ENCODE measurements around the gene ZNF385C. TPM values are rescaled to one million over a fixed set of nuclear protein-coding genes. Genes with fewer than 3 reads are reported as not detected.

The ZNF385C gene
- polyA plus RNA-seq, 2 of the 4 experiments (the other 2 are of a cell fraction), result 0.13 to 0.61 TPM

DNA sequence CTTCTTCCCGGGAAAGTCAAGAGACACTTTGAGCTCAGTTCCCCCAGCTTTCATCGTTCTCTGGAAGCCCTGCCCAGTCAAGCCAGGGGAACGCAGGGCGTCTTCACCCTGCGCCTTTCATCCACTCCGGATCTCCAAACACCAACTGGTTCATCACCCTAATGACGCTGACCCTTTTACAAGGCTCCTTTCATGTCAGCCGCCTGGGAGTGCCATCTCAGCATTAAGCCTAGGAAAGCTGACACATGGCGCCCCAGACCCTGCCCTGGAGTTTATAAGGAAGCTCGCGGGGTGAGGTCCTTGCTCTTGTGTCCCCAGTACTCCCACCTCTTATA, 80.4 kb downstream of the ZNF385C start:
- Histone ChIP-seq H3K4me1 (peaks cover 25% of the 10 kb centered on the region), H3K9me3 (no peaks in the 10 kb centered on the region), H3K4me2 (peak overlapping the region; percentile 84), H3K4me3 (peak overlapping the region; percentile 72), H3K27ac (peak overlapping the region; percentile 93 to 94)
- ChIA-PET CTCF (interaction anchor here (0.6 to 19.4 kb wide), 15 partner anchors 8 to 120 kb away, joined by 3 to 658 read pairs (median 8); partner anchors contain the start of genes CNP, DHX58, HSPB9 and KAT2A), POLR2A (interaction anchor here (0.6 to 2.3 kb wide), 23 partner anchors 9 to 502 kb away, joined by 3 to 27 read pairs (median 4); partner anchors contain the start of genes CNP, ODAD4 and STAT5A)
- no peak; a peak in 1 of 6 replicates for ATAC-seq
- DNase-seq (ENCODE audit: low read depth in 1 of 2, low spot score in 1 of 2), result no peak
- no peak for FAIRE-seq
- 23% methylated on average over 11 of the region's 11 CpGs for WGBS (ENCODE audit: missing lambda C conversion rate)
- TF ChIP-seq MAFK (IDR thresholded peaks at IDR 0.05; ENCODE audit: partially characterized antibody) (peak; percentile 73), ZSCAN20 (CRISPR knock-in tag; IDR thresholded peaks at IDR 0.05) (no peak)

DNA sequence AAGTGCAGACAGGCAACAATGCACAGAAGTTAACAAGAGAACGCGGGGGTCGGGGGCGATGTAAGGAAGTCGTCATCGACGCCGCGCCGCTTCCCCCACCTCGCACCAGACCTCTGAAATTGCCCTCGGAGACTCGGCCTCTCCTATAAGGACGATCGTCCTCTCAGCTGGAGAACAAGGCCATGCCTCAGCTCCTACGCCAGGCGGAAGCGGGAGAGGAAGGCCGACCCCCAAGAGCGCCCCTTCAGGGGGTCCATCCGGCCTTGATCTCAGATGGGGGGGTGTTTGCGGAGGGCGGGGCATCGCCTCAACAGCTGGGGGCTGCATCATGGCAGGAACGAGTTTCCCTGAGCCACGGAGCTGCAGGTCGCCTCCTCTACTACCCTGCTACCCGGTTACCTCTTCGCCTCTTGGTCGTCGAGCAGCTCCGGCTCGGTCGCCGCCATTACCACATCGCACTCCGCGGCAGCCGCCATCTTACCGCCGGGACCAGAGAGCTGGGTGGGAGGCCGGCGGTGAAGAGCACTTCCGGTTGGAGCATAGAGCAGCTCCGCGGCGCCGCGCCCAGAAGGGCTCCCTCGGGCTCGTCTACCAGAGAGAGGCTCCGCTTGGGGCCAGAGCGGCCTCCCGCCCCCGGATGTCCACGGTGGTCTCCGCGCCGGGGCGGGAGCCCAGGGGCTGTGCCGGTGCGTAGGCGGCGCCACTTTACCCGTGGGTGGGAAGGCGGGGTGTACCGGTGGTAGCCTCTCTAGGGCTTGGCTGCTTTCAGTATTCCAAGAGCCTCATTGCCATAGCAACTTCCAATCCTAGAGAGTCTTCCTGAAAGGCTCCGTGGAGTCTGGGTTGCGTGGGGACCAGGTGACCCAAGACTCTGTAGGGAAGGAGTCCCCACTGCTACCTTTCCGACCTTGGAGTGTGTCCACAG, 81.1 kb downstream of the ZNF385C start, which contains the start of gene DNAJC7:
TSS of gene DNAJC7 (minus strand) at position 499 of the 925 bp plus-strand sequence. CDS start at position 476, 23 bp downstream.
- Histone ChIP-seq H3K9me3 (no peaks in the 10 kb centered on the region), H3K4me3 (peak within 1 kb of the TSS; percentile 72), H3K4me1 (peaks cover 25% of the 10 kb centered on the region), H3K4me2 (peak within 1 kb of the TSS; percentile 87), H3K27ac (peak within 1 kb of the TSS; percentile 93 to 94)
- DNase-seq (ENCODE audit: low read depth in 1 of 2, low spot score in 1 of 2), result peak; percentile 96 to 98
- WGBS (ENCODE audit: missing lambda C conversion rate), result 1% methylated on average over 54 of the region's 70 CpGs
- POLR2A ChIA-PET, result interaction anchor here (0.5 to 2.3 kb wide), 28 partner anchors 8 to 1916 kb away, joined by 3 to 27 read pairs (median 3); partner anchors contain the start of genes CNP, KAT2A, ODAD4 and STAT5A
- no peak for FAIRE-seq
- CTCF ChIA-PET, result interaction anchor here (0.6 to 19.4 kb wide), 15 partner anchors 7 to 121 kb away, joined by 3 to 658 read pairs (median 8); partner anchors contain the start of genes CNP, DHX58, HSPB9 and KAT2A
- TF ChIP-seq RAD21 (conservative IDR thresholded peaks at IDR 0.05 in 1 of 2, IDR thresholded peaks at IDR 0.05 in 1 of 2) (no peak), TP53 (CRISPR knock-in tag; IDR thresholded peaks at IDR 0.05) (0 out of 2 replicates have a peak, but pooled peaks have one; percentile 70), NFE2L2 (conservative IDR thresholded peaks at IDR 0.05; ENCODE audit: low read length) (no peak), EP300 (IDR thresholded peaks at IDR 0.05) (no peak), ZNF302 (CRISPR knock-in tag; IDR thresholded peaks at IDR 0.05) (no peak), PHF8 (IDR thresholded peaks at IDR 0.05; ENCODE audit: borderline replicate concordance, low read depth) (peak; percentile 96), SMC3 (IDR thresholded peaks at IDR 0.05) (peak; percentile 38), CEBPB (IDR thresholded peaks at IDR 0.05) (peak in 1 of 2 experiments; percentile 26; a peak in 1 of 4 replicates), POLR2A (IDR thresholded peaks at IDR 0.05; ENCODE audit: low read length) (peak; percentile 83), TFCP2L1 (CRISPR knock-in tag; IDR thresholded peaks at IDR 0.05) (0 out of 2 replicates have a peak, but pooled peaks have one; percentile 19), CHD4 (IDR thresholded peaks at IDR 0.05; ENCODE audit: borderline replicate concordance) (no peak), FOSB (CRISPR knock-in tag; IDR thresholded peaks at IDR 0.05) (no peak), KDM5A (IDR thresholded peaks at IDR 0.05) (peak; percentile 56; the same call in 1 of the 2 replicates), JUN (IDR thresholded peaks at IDR 0.05) (peak; percentile 81 to 97; a peak in 4 of 5 replicates)
- TF ChIP-seq, protein P1, sequence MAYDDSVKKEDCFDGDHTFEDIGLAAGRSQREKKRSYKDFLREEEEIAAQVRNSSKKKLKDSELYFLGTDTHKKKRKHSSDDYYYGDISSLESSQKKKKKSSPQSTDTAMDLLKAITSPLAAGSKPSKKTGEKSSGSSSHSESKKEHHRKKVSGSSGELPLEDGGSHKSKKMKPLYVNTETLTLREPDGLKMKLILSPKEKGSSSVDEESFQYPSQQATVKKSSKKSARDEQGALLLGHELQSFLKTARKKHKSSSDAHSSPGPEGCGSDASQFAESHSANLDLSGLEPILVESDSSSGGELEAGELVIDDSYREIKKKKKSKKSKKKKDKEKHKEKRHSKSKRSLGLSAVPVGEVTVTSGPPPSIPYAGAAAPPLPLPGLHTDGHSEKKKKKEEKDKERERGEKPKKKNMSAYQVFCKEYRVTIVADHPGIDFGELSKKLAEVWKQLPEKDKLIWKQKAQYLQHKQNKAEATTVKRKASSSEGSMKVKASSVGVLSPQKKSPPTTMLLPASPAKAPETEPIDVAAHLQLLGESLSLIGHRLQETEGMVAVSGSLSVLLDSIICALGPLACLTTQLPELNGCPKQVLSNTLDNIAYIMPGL (CRISPR knock-in tag; IDR thresholded peaks at IDR 0.05; ENCODE audit: borderline replicate concordance), result peak; percentile 87
- TF ChIP-seq, protein P2, sequence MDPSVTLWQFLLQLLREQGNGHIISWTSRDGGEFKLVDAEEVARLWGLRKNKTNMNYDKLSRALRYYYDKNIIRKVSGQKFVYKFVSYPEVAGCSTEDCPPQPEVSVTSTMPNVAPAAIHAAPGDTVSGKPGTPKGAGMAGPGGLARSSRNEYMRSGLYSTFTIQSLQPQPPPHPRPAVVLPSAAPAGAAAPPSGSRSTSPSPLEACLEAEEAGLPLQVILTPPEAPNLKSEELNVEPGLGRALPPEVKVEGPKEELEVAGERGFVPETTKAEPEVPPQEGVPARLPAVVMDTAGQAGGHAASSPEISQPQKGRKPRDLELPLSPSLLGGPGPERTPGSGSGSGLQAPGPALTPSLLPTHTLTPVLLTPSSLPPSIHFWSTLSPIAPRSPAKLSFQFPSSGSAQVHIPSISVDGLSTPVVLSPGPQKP (IDR thresholded peaks at IDR 0.05; ENCODE audit: low read depth, low read length), result peak; percentile 82
- TF ChIP-seq, protein P3, sequence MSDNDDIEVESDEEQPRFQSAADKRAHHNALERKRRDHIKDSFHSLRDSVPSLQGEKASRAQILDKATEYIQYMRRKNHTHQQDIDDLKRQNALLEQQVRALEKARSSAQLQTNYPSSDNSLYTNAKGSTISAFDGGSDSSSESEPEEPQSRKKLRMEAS (IDR thresholded peaks at IDR 0.05), result peak; percentile 86
- TF ChIP-seq, protein P4, sequence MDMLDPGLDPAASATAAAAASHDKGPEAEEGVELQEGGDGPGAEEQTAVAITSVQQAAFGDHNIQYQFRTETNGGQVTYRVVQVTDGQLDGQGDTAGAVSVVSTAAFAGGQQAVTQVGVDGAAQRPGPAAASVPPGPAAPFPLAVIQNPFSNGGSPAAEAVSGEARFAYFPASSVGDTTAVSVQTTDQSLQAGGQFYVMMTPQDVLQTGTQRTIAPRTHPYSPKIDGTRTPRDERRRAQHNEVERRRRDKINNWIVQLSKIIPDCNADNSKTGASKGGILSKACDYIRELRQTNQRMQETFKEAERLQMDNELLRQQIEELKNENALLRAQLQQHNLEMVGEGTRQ (IDR thresholded peaks at IDR 0.05), result peak; percentile 34; the same call in 1 of the 2 replicates
- TF ChIP-seq, protein P5, sequence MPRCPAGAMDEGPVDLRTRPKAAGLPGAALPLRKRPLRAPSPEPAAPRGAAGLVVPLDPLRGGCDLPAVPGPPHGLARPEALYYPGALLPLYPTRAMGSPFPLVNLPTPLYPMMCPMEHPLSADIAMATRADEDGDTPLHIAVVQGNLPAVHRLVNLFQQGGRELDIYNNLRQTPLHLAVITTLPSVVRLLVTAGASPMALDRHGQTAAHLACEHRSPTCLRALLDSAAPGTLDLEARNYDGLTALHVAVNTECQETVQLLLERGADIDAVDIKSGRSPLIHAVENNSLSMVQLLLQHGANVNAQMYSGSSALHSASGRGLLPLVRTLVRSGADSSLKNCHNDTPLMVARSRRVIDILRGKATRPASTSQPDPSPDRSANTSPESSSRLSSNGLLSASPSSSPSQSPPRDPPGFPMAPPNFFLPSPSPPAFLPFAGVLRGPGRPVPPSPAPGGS (IDR thresholded peaks at IDR 0.05), result peak; percentile 77; the same call in 2 of the 3 replicates
- TF ChIP-seq, protein P6, sequence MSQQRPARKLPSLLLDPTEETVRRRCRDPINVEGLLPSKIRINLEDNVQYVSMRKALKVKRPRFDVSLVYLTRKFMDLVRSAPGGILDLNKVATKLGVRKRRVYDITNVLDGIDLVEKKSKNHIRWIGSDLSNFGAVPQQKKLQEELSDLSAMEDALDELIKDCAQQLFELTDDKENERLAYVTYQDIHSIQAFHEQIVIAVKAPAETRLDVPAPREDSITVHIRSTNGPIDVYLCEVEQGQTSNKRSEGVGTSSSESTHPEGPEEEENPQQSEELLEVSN (IDR thresholded peaks at IDR 0.05; ENCODE audit: borderline replicate concordance, low read depth), result 0 out of 2 replicates have a peak, but pooled peaks have one; percentile 26
- peak; percentile 92 to 95 for ATAC-seq
